Stimulated activated CD4-positive, alpha-beta T cell treated with anti-CD3 and anti-CD28 coated beads, TNF-alpha, amount 100 ng/mL, for 1 hour (primary cell): ENCODE results near the gene AXIN2.
"Not testable (repeated sequence)": the region's sequence is repeated elsewhere in the genome, so short reads cannot be mapped to it uniquely, and the experiment has no call there.

Experiments
- DNase-seq, 3 donors: peaks; one replicate each; pipeline ENCODE4 v3.0.0-alpha.2; 2020; ENCODE audit warnings: low read depth in 3 of 3, low spot score in 1 of 3

Gene AXIN2

DNA sequence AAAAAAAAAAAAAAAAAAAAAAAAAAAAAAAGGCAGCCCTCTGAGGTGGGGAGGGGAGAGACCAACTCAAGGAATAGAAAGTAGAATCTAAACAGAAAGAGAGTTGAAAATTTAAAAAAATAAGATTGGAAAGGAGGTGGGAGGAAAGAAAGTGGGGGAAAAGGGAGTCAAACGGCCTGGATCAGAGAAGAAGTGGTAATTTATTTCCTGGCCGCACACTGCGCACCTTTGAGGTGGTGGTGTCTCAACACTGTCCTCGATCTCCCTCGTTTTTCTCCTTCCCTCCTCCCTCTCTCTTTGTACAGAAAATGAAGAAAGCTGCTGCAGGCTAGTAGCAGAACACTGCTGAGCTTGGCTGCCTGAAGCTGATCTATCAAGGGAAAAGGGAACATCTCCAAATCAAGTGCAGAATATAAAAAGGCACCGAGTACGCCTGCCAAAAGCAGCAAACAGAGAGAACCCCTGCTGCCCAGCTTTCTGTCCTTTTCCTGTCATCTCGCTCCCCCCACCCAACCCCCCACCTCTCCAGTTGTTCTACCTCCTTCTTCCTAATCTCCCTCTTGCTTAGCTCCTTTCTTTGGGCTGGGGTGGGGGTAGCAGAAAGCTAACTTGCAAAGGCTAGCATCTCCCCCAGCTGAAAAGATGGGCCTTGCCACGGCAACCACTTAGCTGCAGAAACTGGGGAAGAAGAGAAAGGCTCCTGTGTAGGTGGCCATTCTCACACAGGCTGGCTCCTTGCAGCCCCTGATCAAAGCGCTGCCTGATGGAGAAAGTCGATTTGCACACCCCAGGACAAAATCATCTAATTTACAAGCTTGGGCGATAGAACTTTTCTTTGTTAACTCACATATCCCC is 22.5 kb downstream of the AXIN2 start:
- DNase-seq = no peak

DNA sequence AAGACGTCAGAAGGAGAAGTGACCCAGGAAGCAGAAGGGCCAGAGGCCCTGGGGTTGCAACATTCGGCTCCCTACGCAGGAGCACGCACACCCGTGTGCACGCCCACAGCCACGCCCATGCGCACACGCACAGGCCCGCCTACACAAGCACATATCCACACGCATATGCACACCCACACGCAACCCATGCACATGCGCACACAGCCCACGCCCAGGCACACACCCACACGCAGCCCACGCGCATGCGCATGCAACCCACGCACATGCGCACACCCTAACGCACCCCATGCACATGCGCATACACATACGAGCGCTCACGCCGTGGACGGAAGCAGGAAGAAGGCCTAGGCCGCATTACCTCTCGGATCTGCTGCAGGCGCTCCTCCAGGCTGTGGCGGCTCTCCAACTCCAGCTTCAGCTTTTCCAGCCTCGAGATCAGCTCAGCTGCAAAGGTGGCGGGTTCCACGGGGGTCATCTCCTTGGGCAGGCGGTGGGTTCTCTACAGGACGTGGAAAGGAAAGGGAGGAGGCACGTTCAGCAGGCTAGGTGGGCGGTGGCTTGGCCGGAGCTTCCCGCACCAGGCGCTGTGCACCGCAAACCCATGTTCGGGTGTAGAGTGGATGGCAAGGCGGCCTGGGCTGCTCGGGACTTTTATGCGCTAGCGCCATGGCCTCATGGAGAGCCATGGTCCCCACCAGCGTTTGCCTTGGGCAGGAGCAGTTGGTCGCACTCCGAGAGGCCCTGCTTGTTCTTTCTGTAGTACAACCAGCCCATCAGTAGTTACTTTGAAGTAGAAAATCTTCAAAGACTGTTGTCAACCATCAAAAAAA is 23.4 kb downstream of the AXIN2 start:
- DNase-seq = peak; percentile 28 to 53 (median 29)

DNA sequence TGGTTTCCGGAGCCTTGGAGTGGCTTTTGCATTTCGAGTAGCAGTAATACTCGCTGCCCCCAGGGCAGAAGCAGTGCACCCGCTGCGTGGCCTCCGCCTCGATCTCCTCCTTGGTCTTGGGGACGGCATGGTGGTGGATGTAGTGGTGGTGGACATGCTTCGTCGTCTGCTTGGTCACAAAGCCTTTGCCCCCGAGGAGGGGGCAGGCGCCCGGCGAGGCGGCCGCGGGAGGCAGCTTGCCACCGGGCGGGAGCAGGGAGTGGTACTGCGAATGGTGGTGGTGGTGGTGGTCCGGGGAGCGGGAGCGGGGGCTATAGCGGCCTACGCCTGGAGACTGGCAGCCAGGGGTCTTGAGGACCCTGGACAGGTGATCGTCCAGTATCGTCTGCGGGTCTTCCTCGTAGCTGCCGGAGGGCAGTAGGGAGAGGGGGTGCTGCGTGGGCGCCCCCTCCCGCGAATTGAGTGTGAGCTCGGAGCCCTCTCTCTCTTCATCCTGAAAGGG is 24.1 kb downstream of the AXIN2 start:
- no peak for DNase-seq

DNA sequence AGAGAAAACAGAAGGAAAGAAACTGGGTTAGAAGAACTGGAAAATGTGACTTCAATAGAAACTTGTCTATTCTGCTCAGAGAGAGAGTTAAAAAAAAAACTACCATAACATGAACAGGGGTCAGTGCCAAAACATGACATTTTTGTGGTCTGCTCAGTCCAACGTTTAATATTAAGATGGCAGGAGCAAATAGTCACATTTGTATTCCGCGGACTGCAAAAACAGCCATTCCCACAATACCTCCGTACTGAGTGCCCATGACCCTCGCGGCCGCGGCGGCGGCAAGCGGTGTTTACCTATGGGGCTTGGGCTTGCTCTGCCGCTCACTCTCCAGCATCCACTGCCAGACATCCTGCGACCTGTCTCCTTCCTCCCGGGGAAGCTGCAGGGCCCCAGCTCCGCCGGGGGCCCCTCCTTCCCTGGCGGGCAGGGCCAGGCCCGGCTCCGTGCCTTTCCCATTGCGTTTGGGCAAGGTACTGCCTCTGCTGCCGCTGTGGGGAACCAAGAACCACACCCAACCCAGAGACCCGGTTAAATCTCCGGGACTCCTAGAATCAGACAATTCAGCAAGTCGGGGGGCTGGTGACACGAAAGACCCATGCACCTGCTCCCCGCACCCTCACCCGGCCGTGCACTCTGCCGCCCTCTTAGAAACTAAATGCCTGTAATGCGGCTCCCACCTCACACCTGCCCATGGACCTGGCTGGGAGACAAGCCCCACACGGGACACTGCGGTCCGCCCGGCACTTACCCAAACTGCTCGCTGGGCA is 24.7 kb downstream of the AXIN2 start:
- DNase-seq = no peak

DNA sequence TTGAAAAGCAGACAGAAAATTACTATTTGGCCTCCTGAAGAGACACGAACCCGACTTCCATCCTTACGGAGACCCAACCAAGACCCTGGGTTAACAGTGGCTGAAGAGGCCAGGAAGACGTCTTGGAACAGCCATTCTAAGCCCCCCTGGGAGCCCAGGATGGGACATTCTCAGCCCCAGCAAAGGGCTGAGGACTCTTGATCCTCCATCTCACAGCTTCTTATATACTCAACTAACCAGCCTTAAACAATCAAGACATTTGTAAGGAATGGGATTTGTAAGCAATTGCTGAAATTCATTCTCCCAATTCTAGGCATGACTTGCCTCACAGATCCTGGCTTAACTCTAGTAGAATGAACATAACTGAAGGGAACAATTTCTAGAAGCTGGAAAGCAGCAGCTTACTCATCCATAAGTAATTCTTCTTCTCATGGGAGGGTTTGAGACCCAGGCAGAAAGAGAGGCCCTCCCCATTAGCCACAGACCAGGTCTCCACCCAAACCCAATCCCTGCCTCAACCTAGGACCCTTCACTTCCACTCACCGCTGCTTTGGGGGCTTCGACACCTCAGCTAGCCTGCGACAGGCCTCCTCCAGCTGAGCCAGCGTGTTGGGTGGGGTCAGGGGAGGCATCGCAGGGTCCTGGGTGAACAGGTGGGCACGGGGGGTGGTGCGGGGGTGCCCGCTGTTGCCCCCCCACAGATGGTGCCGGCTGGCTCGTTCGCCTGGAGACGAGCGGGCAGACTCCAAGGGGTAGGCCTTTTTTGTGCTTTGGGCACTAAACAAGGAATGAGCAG is 25.5 kb downstream of the AXIN2 start:
- DNase-seq = no peak

DNA sequence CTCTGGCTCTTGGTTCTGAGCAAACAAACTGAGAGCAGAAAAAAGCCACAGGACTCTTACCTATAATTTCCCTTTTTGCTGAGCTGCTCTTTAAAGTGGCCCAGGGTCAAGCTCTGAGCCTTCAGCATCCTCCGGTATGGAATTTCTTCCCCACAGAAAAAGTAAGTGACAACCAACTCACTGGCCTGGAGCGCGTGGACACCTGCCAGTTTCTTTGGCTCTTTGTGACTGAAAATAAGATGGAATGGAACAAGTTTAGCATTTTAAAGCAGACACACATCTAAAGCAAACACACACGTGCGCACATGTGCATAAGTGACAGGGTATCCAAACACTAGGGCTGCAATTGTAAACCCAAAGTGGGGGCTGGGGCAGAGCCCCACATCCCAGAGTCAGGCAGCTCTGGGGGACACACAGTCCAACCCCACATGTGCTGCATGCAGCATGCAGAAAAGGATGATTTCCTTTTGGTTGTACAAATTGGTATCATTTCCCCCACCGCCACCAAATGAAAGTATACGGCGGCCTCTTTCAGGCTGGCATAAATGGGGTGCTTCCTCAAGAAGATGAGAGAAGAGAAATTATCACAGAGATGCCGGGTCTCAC is 27.5 kb downstream of the AXIN2 start:
- DNase-seq = no peak

DNA sequence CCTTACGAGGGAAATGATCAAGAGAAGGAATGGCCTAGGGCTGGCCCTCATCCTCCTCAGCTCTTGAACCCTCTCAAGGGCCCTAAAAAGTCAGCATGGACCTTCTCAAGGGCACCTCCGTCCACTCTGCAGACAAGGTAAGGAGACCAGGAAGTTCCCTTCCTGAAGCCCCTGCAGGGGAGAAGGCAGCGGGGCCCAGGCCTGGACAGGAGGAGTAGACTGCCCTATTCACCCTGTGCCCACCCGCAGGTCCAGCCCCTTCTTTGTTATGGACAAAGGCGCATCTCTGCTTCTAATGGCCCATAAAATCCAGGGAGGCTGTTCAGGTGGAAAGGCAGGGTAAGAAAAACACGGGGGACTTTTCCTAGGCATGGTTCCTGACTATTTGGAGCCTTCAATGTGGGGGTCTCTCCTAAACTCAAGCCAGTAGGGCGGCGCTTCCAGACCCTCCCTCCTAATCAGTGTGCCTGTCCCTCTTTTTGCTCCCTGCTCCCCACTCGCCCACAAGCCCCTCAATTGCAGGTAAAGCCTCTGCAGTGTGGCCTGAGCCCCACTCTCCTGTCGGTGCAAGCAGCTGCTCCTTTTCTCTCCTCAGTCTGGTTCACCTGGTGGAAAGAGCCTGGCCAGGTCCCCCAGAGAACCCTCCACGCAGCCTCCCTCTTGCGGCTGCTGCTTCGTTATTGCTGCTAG is 28.2 kb downstream of the AXIN2 start:
- DNase-seq = no peak

DNA sequence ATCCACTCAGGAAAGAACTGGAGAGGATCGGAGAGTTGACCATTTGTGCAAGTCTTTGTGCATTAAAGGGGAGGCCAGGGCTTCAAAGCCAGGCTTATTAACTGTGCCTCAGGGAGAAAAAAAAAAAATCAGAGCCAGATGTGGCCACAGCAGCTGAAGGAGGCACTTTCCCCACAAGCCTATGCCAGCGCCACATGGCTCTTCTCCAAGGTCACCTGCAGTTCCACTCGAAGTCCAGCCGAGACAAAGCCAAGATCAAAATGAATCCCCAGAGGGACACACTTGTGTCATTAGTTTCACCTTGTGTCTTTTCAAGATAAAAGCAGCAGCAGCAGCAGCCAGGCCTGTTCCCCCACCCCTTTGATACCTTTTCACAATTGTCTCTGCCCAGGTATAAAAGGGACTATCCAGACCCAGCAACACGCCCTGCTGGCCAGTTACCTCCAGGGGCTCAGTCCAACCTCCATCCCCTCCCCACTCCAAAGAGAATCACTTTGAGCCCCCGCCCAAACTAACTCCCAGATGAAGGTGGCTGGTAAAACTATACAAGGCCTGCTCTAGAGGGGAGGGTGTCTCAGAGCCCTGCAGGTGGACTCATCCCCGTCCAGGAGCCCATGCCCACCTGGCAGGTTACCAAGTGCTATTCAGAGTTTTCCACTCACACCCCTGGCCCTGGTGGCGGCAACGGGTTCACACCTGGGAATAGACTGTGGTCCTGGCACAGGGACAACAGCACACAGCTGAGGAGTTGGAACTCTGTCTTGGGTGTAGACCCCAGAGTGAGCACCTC is 29.2 kb downstream of the AXIN2 start:
- no peak for DNase-seq

DNA sequence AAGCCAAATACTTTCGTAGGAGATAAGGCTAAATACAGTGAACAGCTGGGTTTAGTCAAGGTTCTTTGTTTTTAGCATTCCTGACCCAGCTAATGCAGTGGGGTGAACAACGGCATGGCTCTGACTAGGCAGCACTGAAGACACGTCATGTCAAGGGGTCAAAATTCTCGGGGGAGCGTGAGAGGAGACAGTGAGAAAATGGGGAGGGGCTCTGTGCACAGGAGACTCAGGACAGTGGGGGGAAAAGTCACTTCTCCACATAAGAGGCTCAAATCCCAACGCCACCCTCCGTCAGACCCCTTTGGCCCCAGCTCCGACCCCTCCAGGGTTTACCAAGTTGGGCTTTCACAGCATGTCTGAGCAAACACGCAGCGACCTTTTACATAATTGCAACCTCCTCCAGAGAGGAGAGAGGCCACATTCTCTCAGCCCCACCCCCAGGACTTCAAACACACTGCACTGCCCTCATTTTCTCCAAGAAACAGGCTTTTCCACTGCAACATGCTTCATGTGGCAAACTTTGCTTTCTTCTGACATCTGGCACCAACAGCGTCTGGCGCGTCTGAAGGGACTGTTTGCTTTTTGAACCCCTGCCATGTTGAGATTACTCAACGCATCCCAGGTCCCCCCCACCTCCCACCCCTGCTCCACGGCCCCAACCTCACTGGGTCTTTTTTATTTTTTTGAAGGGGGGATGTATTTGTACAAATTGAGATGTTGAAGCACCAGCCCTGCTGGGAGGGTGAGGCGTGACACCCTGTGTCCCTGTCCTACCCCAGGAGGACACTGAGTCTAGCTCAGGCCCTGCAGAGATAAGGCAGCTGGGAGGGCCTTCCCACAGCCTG is 30.0 kb downstream of the AXIN2 start:
- no peak for DNase-seq

DNA sequence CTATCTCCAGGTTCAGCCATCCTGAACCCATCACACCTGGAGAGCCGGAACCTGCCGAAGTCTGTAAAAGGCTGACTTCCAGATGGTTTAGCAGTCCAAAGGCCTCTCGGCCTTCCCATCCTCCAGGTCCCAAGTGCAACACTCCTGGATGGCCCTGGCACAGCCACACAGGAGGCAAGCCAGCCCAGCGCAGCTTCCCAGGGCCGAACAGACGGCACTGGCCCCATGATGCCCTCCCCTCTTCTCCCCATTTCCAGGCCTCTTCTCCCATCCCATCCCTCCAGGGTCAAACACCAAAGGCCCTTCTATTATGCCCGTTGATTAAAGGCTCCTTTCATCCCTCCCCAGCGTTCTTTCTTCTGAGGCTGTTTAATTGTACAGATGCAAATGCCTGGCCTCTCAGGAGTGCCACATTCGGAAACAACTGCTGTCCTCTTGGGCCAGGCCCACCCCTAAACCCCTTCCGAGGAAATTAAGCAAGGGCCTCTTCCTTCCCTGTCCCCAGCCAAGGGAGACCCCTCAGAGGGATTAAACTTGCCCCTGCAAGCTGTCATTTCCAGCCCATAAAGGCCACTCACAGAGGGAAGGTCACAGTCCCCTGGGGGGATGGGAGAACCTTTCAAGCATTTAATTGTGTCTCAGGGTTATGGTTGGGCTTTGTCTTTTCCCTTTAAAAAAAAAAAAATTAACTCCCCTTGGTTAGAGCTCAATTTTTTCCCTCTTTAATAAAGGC is 30.8 kb downstream of the AXIN2 start:
- DNase-seq = no peak

DNA sequence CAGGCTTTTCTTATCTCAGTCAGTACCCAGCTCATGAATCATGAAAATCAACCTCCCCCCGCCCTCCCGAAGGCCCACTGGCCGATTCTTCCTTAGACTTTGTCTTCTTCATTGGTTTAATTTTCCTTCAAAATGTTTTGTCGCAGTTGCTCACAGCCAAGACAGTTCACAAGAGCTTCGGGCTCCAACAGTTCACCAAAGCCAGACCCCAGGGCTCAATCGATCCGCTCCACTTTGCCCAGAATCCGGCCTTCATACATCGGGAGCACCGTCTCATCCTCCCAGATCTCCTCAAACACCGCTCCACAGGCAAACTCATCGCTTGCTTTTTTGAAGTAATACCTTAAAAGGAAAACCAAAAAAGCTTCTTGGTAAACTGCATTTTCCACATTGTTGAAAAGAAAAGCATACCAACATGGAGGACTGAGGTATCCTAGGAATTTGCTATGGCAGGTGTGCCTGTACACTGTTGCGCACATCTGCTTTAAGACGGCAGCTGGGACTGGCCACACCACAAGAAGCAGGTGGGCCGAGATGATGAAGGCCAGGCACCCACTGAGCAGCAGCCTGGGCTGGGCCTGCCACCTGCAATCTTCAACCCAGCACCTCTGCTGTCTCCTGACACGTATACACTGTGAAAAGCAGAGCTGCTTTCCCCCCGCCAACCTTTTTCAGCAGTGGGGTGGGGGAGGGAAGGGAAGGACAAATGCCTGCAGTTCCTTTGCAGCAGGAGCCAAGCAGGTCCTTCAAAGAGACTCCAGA is 31.5 kb downstream of the AXIN2 start:
- no peak for DNase-seq

DNA sequence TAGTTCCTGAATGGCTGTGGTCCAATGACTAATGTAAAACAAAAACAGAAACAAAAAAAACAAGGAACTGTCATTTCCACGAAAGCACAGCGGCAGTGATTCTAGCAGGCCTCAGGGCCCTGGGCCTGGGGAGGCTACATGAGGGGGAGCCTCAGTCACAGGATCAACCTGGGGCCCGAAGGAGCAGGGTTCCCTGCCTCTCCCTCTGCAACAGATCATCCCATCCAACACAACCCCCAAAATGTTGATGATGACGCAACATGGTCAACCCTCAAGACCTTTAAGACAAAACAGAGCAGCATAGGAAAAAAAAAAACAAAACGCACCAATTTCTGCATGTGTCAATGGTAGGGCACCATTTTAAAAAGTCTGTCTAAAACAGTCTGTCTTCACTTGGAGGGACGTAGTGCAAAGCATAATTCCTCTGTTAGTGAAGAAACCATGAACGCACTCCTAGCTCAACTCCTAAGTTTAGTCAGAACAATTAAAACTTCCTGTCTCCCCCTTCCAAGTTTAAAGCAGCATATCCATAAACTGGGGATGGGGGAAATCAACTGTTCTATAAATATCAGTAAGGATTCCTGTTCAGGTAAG is 32.3 kb downstream of the AXIN2 start:
- DNase-seq = no peak

DNA sequence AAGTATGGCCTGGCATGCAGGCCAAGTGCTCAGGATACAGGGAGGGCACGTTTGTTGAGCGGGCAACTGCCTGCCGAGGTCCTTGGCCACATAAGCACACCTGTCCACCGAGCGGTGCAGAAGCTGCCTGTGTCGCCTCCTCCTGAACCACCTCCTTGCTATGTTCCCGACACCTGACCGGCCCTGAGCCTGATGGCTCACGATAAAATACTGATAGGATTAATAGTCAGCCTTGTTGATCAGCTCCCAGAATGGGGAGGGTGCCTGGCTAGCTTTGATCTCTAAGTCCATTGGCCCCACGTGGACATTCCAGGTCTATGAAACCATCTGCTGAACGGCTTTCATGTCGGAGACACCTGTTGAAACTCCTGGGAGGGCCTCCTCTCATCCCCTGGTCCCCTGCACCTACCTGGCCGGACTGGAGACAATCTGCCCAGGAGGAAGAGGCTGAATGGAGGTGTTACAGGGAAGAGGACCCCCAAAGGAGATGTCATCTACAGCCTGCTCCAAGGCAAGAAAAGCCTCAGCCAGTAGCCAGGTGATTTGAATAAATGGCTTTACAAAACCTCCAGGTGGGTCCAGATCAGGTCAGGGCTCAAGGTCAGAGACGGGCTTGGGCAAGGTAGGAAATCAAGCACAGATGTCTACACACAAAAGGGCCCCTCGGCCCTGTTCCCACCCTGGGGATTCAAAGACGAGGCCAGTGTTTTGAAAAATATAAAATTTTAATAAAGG is 33.4 kb downstream of the AXIN2 start:
- no peak for DNase-seq

DNA sequence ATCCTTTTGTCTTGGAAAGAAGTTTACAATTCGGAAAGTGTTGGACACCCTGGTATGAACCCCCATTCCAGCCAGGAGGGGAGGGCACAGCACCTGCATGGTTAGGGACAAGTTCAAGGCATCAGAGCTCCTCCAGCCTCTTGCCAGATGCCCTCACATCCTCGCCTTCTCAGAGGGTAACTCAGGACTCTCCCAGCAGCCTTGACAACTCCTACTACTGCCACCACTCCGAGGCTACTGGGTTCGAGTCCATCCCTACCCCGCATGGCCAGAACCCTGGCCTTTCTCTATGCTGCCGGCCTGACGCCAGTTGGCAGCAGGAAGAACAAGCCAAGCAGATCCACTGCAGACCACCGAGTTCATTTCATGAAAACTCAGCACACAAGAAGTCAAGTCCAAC is 34.1 kb downstream of the AXIN2 start:
- no peak for DNase-seq

DNA sequence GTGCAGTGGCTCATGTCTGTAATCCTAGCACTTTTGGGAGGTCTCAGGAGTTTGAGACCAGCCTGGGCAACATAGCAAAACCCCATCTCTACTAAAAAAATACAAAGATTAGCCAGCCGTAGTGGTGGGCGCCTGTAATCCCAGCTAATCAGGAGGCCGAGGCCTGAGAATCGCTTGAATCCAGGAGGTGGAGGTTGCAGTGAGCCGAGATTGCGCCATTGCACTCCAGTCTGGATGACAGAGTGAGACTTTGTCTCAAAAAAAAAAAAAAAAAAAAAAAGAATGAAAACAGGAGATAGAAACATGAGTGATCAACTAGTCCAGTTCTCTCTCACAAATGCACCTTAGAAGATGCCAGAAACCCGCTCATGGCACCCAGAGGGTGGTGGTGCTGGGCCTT is 34.6 kb downstream of the AXIN2 start:
- not testable (repeated sequence) for DNase-seq
